Spleen (tissue), 11 donors: ENCODE measurements around the gene TEX38. TPM values are rescaled to one million over a fixed set of nuclear protein-coding genes. Genes with fewer than 3 reads are reported as not detected.
A peak's percentile ranks its signal among the peaks of the same experiment; 100 is the strongest.
"Not testable (repeated sequence)": the region's sequence is repeated elsewhere in the genome, so short reads cannot be mapped to it uniquely, and the experiment has no call there.

Experiments
- DNase-seq: peaks from one replicate; pipeline ENCODE4 v3.0.0-alpha.2; 2020
- H3K27ac ChIP-seq, 8 donors: fragments of 200-600 bp; sonication (generic) in 7 of 8; 1 replicate in 4 of 8; 2 replicates in 4 of 8; pipeline versions ENCODE4 v1.5.0 to v1.8.0; 2016 to 2021; ENCODE audit warnings: inconsistent platforms in 4 of 8, mild to moderate bottlenecking in 4 of 8, moderate library complexity in 1 of 8
- H3K27me3 ChIP-seq, 7 donors: fragments of 200-600 bp; sonication (generic) in 6 of 7; replicated peaks in 1 of 7; 1 replicate in 4 of 7; 2 replicates in 3 of 7; pipeline versions ENCODE4 v1.5.0 to v1.8.0; 2016 to 2021; ENCODE audit warnings: inconsistent platforms in 3 of 7, mild to moderate bottlenecking in 1 of 7
- H3K36me3 ChIP-seq, 6 donors: fragments of 200-600 bp; sonication (generic) in 5 of 6; 1 replicate in 4 of 6; 2 replicates in 2 of 6; pipeline versions ENCODE4 v1.5.0 to v1.8.0; 2016 to 2021; ENCODE audit warnings: inconsistent platforms in 2 of 6
- H3K4me1 ChIP-seq, 6 donors: fragments of 200-600 bp; sonication (generic) in 5 of 6; 1 replicate in 3 of 6; 2 replicates in 3 of 6; pipeline versions ENCODE4 v1.5.0 to v1.8.0; 2016 to 2021; ENCODE audit warnings: inconsistent platforms in 3 of 6
- H3K4me3 ChIP-seq, 8 donors: fragments of 200-600 bp; sonication (generic) in 7 of 8; 1 replicate in 4 of 8; 2 replicates in 4 of 8; pipeline versions ENCODE4 v1.5.0 to v1.8.0; 2016 to 2021; ENCODE audit warnings: inconsistent platforms in 4 of 8, mild to moderate bottlenecking in 4 of 8, moderate library complexity in 2 of 8
- H3K9me3 ChIP-seq, 8 donors: fragments of 200-600 bp; sonication (generic) in 7 of 8; 1 replicate in 4 of 8; 2 replicates in 4 of 8; pipeline versions ENCODE4 v1.5.0 to v1.8.0; 2016 to 2021; ENCODE audit warnings: inconsistent platforms in 4 of 8
- CTCF ChIP-seq, 11 experiments: fragments of 200-600 bp in 7 of 11; fragments of 450-650 bp in 4 of 11; sonication (generic) in 4 of 11; IDR thresholded peaks in 8 of 11; conservative IDR thresholded peaks in 3 of 11; 1 replicate in 7 of 11; 2 replicates in 4 of 11; pipeline versions ENCODE4 v1.4.0 to v1.8.0; 2016 to 2021; ENCODE audit warnings: antibody characterized with exemption in 11 of 11, inconsistent platforms in 4 of 11, mild to moderate bottlenecking in 1 of 11
- POLR2A ChIP-seq, 3 donors: fragments of 450-650 bp; IDR thresholded peaks; one replicate each; pipeline ENCODE4 v1.5.1; 2017; ENCODE audit warnings: antibody characterized with exemption in 3 of 3, mild to moderate bottlenecking in 1 of 3
- POLR2AphosphoS5 ChIP-seq, 3 donors: sonication (generic); formaldehyde crosslinking; IDR thresholded peaks; one replicate each; pipeline ENCODE4 v1.5.1; 2017; ENCODE audit warnings: antibody characterized with exemption in 3 of 3
- WGBS, 5 donors: extraction: QIAGEN DNeasy Blood & Tissue Kit in 3 of 5; methylation state at CpG; one replicate each; pipeline versions ENCODE4 v1.1.5 to v1.1.7; 2013 to 2018; 5-methylcytosine and 5-hydroxymethylcytosine counted together
- intact Hi-C: fragments of 100-400 bp; cut with DNase I; formaldehyde crosslinking; loops from one replicate; pipeline ENCODE4 v1.15.0; 2023; ENCODE audit warnings: low total_unique reads
- polyA plus RNA-seq, 3 donors: library from polyadenylated mRNA; stranded (reverse); fragments of 200-250 nt; gene quantifications; one replicate each; pipeline ENCODE4 v1.2.1, GENCODE V29; 2013
- total RNA-seq, 7 donors: library from RNA; depleted of rRNA in 3 of 7; stranded (reverse); fragments of >200 nt in 3 of 7; fragmentation: NEBNext Ultra II Directional in 4 of 7; extraction: Animal tissue kit (Norgen Biotek cat#: 25700) in 4 of 7; gene quantifications; one replicate each; pipeline versions ENCODE4 v1.1.0 to v1.2.1, GENCODE V29; 2016 to 2021
- donor health status: healthy with polysubstance abuse.
- donor health status: DM: no; HTN: no; CAD: no; lungs with moderate emphysema.
- donor health status: DM: no; HTN: no; CAD: no.
- donor health status: Bipolar disorder and iron deficiency.
- donor health status: healthy.
- donor health status: DM: no; HTN: no; CAD: no.
- donor health status: DM: yes; HTN: yes; CAD: no.

The TEX38 gene
- total and polyA plus RNA-seq, 10 donors = 0.09 to 0.11 TPM; not detected in 8

- H3K27ac ChIP-seq = peak within 1 kb of the TSS; percentile 76 to 94 (median 89)
- 0 to 1% (median 0%) methylated on average over 40 to 85 of the region's 85 CpGs for WGBS, 5 donors
- peaks cover 20 to 54% (median 42%) of the 10 kb centered on the region in 6 donors for H3K4me1 ChIP-seq
- no peaks in the 10 kb centered on the region for H3K27me3 ChIP-seq
- peak; percentile 100 for DNase-seq
- H3K9me3 ChIP-seq = no peaks in the 10 kb centered on the region
- peak within 1 kb of the TSS; percentile 66 to 99 (median 82) for H3K4me3 ChIP-seq
- TF ChIP-seq CTCF (IDR thresholded peaks at IDR 0.05 in 8 of 11, conservative IDR thresholded peaks at IDR 0.05 in 3 of 11) (peak in 4 of 11 experiments; percentile 8 to 45 (median 18)), POLR2AphosphoS5 (IDR thresholded peaks at IDR 0.05) (peak; percentile 89 to 95 (median 91)), POLR2A (IDR thresholded peaks at IDR 0.05) (peak in 2 of 3 donors; percentile 57 to 85)
- H3K36me3 ChIP-seq = peaks cover 0 to 25% (median 21%) of the 10 kb centered on the region in 6 donors
- intact Hi-C loops = no loop called here
Observed at GRCh38 chr1:46718727-46719622, 47.3 kb downstream of the TEX38 start, which contains the start of gene EFCAB14. Gene EFCAB14, minus strand, starts transcription at chr1:46719114. Its CDS starts 1,027 bp downstream, at chr1:46718087.

GRCh38 chr1:46719689-46720088, 48.0 kb downstream of the TEX38 start:
- intact Hi-C loops = no loop called here
- no peak for DNase-seq
- Histone ChIP-seq H3K4me1 (peaks cover 20 to 48% (median 40%) of the 10 kb centered on the region in 6 donors), H3K27ac (peak overlapping the region; percentile 76 to 94 (median 89)), H3K9me3 (no peaks in the 10 kb centered on the region), H3K4me3 (peak overlapping the region in 6 of 8 donors; percentile 66 to 99 (median 82)), H3K27me3 (no peaks in the 10 kb centered on the region), H3K36me3 (peaks cover 0 to 18% (median 14%) of the 10 kb centered on the region in 6 donors)
- 11 to 21% (median 15%) methylated on average over 3 of the region's 3 CpGs for WGBS, 5 donors
- no peak for TF ChIP-seq POLR2A (IDR thresholded peaks at IDR 0.05)
- no peak for TF ChIP-seq POLR2AphosphoS5 (IDR thresholded peaks at IDR 0.05)
- TF ChIP-seq CTCF (IDR thresholded peaks at IDR 0.05 in 8 of 11, conservative IDR thresholded peaks at IDR 0.05 in 3 of 11) = no peak

GRCh38 chr1:46720319-46720718, 48.7 kb downstream of the TEX38 start:
- H3K27ac ChIP-seq, intact Hi-C loops, H3K4me3 ChIP-seq, DNase-seq, H3K9me3 ChIP-seq, H3K27me3 ChIP-seq: not testable (repeated sequence)
- 89 to 97% (median 93%) methylated on average over 8 of the region's 8 CpGs for WGBS, 5 donors
- Histone ChIP-seq H3K4me1 (peaks cover 20 to 47% (median 39%) of the 10 kb centered on the region in 6 donors), H3K36me3 (peaks cover 0 to 12% (median 8%) of the 10 kb centered on the region in 6 donors)

GRCh38 chr1:46721204-46721603, 49.5 kb downstream of the TEX38 start:
- peaks cover 0 to 3% (median 0%) of the 10 kb centered on the region in 6 donors for H3K36me3 ChIP-seq
- H3K27me3 ChIP-seq = peaks cover 0 to 6% (median 0%) of the 10 kb centered on the region in 7 donors
- H3K4me1 ChIP-seq = peaks cover 20 to 39% (median 33%) of the 10 kb centered on the region in 6 donors
- TF ChIP-seq CTCF (IDR thresholded peaks at IDR 0.05 in 8 of 11, conservative IDR thresholded peaks at IDR 0.05 in 3 of 11) (no peak), POLR2AphosphoS5 (IDR thresholded peaks at IDR 0.05) (no peak), POLR2A (IDR thresholded peaks at IDR 0.05) (no peak)
- H3K9me3 ChIP-seq = no peaks in the 10 kb centered on the region
- no peak overlapping the region for H3K4me3 ChIP-seq
- WGBS, 5 donors = 80 to 97% (median 91%) methylated on average over 1 of the region's 1 CpG
- no peak for DNase-seq
- H3K27ac ChIP-seq = no peak overlapping the region
- intact Hi-C loops = no loop called here
